Measurements from ENCODE around the gene INSYN2B. TPM values are rescaled to one million over a fixed set of nuclear protein-coding genes. Genes with fewer than 3 reads are reported as not detected.

The INSYN2B gene
- total RNA-seq, 1 donor from 2014 or later: 0.26 TPM

- H3K4me1 Mint-ChIP-seq: peaks cover 10% of the 10 kb centered on the region
- no peak overlapping the region for H3K27ac ChIP-seq
- no peaks in the 10 kb centered on the region for H3K79me2 ChIP-seq (ENCODE audit: low read depth)
- no peak overlapping the region for H3K9ac ChIP-seq
- no peak for DNase-seq (ENCODE audit: low spot score)
- H3K4me1 ChIP-seq: no peaks in the 10 kb centered on the region
- no peaks in the 10 kb centered on the region for H3K36me3 Mint-ChIP-seq
- H2AFZ ChIP-seq (replicated peaks): no peak overlapping the region
- H3F3A ChIP-seq (ENCODE audit: low read depth): no peaks in the 10 kb centered on the region
- no peak overlapping the region for H3K4me3 ChIP-seq
- no peaks in the 10 kb centered on the region for H3K27me3 ChIP-seq
- peaks cover 5% of the 10 kb centered on the region for H3K27me3 Mint-ChIP-seq (ENCODE audit: insufficient read depth, low read depth)
- no peaks in the 10 kb centered on the region for H4K20me1 ChIP-seq (ENCODE audit: low read depth)
- H3K9me3 Mint-ChIP-seq: peaks cover 9% of the 10 kb centered on the region
- no peaks in the 10 kb centered on the region for H3K36me3 ChIP-seq
- no peaks in the 10 kb centered on the region for H3K9me3 ChIP-seq (ENCODE audit: low read depth)
- H3K4me2 ChIP-seq: no peak overlapping the region
- no peak overlapping the region for H3K4me3 Mint-ChIP-seq
- TF ChIP-seq EZH2 (IDR thresholded peaks at IDR 0.05) (no peak), EZH2phosphoT487 (IDR thresholded peaks at IDR 0.05) (no peak)
- H3K27ac Mint-ChIP-seq: no peak overlapping the region
Observed at GRCh38 chr5:169856571-169856970, 123.7 kb downstream of the INSYN2B start.

- TF ChIP-seq EZH2phosphoT487 (IDR thresholded peaks at IDR 0.05): no peak
- no peak for TF ChIP-seq CTCF (IDR thresholded peaks at IDR 0.05)
- no peak for TF ChIP-seq EZH2 (IDR thresholded peaks at IDR 0.05)
- H3K4me2 ChIP-seq: no peak overlapping the region
- no peaks in the 10 kb centered on the region for H3K4me1 Mint-ChIP-seq
- no peaks in the 10 kb centered on the region for H3K79me2 ChIP-seq (ENCODE audit: low read depth)
- H4K20me1 ChIP-seq (ENCODE audit: low read depth): no peaks in the 10 kb centered on the region
- H3K36me3 ChIP-seq: no peaks in the 10 kb centered on the region
- H3F3A ChIP-seq (ENCODE audit: low read depth): no peaks in the 10 kb centered on the region
- no peak overlapping the region for H3K27ac ChIP-seq
- H3K27me3 Mint-ChIP-seq (ENCODE audit: insufficient read depth, low read depth): no peaks in the 10 kb centered on the region
- no peak overlapping the region for H2AFZ ChIP-seq (replicated peaks)
- H3K9me3 Mint-ChIP-seq: peaks cover 23% of the 10 kb centered on the region
- H3K36me3 Mint-ChIP-seq: no peaks in the 10 kb centered on the region
- no peak for DNase-seq (ENCODE audit: low spot score)
- no peaks in the 10 kb centered on the region for H3K9me3 ChIP-seq (ENCODE audit: low read depth)
- no peak overlapping the region for H3K9ac ChIP-seq
- H3K4me3 ChIP-seq: no peak overlapping the region
- H3K27ac Mint-ChIP-seq: no peak overlapping the region
- H3K4me3 Mint-ChIP-seq: no peak overlapping the region
- H3K27me3 ChIP-seq: no peaks in the 10 kb centered on the region
- no peaks in the 10 kb centered on the region for H3K4me1 ChIP-seq
Observed at GRCh38 chr5:169851321-169851850, 128.9 kb downstream of the INSYN2B start.

- Mint-ChIP-seq H3K36me3 (no peaks in the 10 kb centered on the region), H3K4me1 (no peaks in the 10 kb centered on the region), H3K9me3 (peaks cover 23% of the 10 kb centered on the region), H3K4me3 (no peak overlapping the region), H3K27me3 (ENCODE audit: insufficient read depth, low read depth) (no peaks in the 10 kb centered on the region), H3K27ac (no peak overlapping the region)
- TF ChIP-seq EZH2phosphoT487 (IDR thresholded peaks at IDR 0.05): no peak
- TF ChIP-seq CTCF (IDR thresholded peaks at IDR 0.05): peak; percentile 37
- TF ChIP-seq EZH2 (IDR thresholded peaks at IDR 0.05): no peak
- H3F3A ChIP-seq (ENCODE audit: low read depth): peaks cover 4% of the 10 kb centered on the region
- H3K9me3 ChIP-seq (ENCODE audit: low read depth): no peaks in the 10 kb centered on the region
- no peak overlapping the region for H2AFZ ChIP-seq (replicated peaks)
- no peak for DNase-seq (ENCODE audit: low spot score)
- no peaks in the 10 kb centered on the region for H3K27me3 ChIP-seq
- H3K4me1 ChIP-seq: peaks cover 6% of the 10 kb centered on the region
- no peak overlapping the region for H3K4me2 ChIP-seq
- H3K27ac ChIP-seq: no peak overlapping the region
- H3K79me2 ChIP-seq (ENCODE audit: low read depth): no peaks in the 10 kb centered on the region
- no peak overlapping the region for H3K9ac ChIP-seq
- H3K4me3 ChIP-seq: no peak overlapping the region
- H4K20me1 ChIP-seq (ENCODE audit: low read depth): no peaks in the 10 kb centered on the region
- H3K36me3 ChIP-seq: no peaks in the 10 kb centered on the region
Observed at GRCh38 chr5:169850409-169850808, 129.9 kb downstream of the INSYN2B start.

- Mint-ChIP-seq H3K9me3 (peaks cover 23% of the 10 kb centered on the region), H3K4me3 (no peak overlapping the region), H3K36me3 (no peaks in the 10 kb centered on the region), H3K27ac (no peak overlapping the region), H3K4me1 (no peaks in the 10 kb centered on the region), H3K27me3 (ENCODE audit: insufficient read depth, low read depth) (no peaks in the 10 kb centered on the region)
- Histone ChIP-seq H3K4me2 (no peak overlapping the region), H3K4me3 (no peak overlapping the region), H3K9me3 (ENCODE audit: low read depth) (no peaks in the 10 kb centered on the region), H2AFZ (replicated peaks) (no peak overlapping the region), H3K9ac (no peak overlapping the region), H3F3A (ENCODE audit: low read depth) (peaks cover 4% of the 10 kb centered on the region), H3K27me3 (no peaks in the 10 kb centered on the region), H3K4me1 (peaks cover 6% of the 10 kb centered on the region), H3K79me2 (ENCODE audit: low read depth) (no peaks in the 10 kb centered on the region), H3K36me3 (no peaks in the 10 kb centered on the region), H4K20me1 (ENCODE audit: low read depth) (no peaks in the 10 kb centered on the region), H3K27ac (no peak overlapping the region)
- no peak for TF ChIP-seq EZH2phosphoT487 (IDR thresholded peaks at IDR 0.05)
- no peak for TF ChIP-seq CTCF (IDR thresholded peaks at IDR 0.05)
- TF ChIP-seq EZH2 (IDR thresholded peaks at IDR 0.05): no peak
- no peak for DNase-seq (ENCODE audit: low spot score)
Observed at GRCh38 chr5:169848792-169849191, 131.5 kb downstream of the INSYN2B start.

All from neural progenitor cell (in vitro differentiated cells).